B cell (primary cell): ENCODE measurements around the gene ALG1L2. TPM values are rescaled to one million over a fixed set of nuclear protein-coding genes. Genes with fewer than 3 reads are reported as not detected.
"Not testable (repeated sequence)": the region's sequence is repeated elsewhere in the genome, so short reads cannot be mapped to it uniquely, and the experiment has no call there.

Source experiments
- ATAC-seq: fragments of 200-7000 bp; cut with Tn5 transposase; one replicate; pipeline ENCODE4 v1.10.0; 2021; ENCODE audit warnings: low read depth, mild to moderate bottlenecking, moderate number of reproducible peaks, moderate library complexity
- CTCF ChIA-PET: fragments of 350-600 bp; sonication (Branson Sonifier 250); formaldehyde crosslinking; loops from one replicate; lab custom pipeline; 2021; ENCODE audit warnings: antibody characterized with exemption, inconsistent platforms; lab: Charles Lee
- POLR2A ChIA-PET: fragments of 350-600 bp; sonication (Branson Sonifier 250); formaldehyde crosslinking; loops from one replicate; lab custom pipeline; 2021; ENCODE audit warnings: antibody characterized with exemption; lab: Charles Lee
- DNase-seq: peaks from one replicate; pipeline ENCODE4 v3.0.0; 2013
- H2AFZ ChIP-seq: 2 replicates; pipeline ENCODE4 v1.6.1; 2012; ENCODE audit warnings: mild to moderate bottlenecking, low read depth, low read length; ENCODE audit not compliant: insufficient read depth, poor library complexity, severe bottlenecking
- H3K27ac ChIP-seq, 2 donors: 1 replicate in 1 of 2; 2 replicates in 1 of 2; pipeline ENCODE4 v1.5.1; 2012 to 2013; ENCODE audit warnings: low read length in 2 of 2, mild to moderate bottlenecking in 2 of 2, moderate library complexity in 1 of 2
- H3K27me3 ChIP-seq, 4 experiments: fragments of 200-600 bp in 1 of 4; sonication (generic) in 1 of 4; replicated peaks in 1 of 4; 1 replicate in 2 of 4; 2 replicates in 2 of 4; pipeline versions ENCODE4 v1.6.1 to v1.7.0; 2013 to 2016; ENCODE audit warnings: low read length in 3 of 4, mild to moderate bottlenecking in 2 of 4, mixed read lengths in 1 of 4, moderate library complexity in 1 of 4; ENCODE audit not compliant: insufficient read depth in 4 of 4, control insufficient read depth in 3 of 4; ENCODE audit errors: control extremely low read depth in 1 of 4
- H3K36me3 ChIP-seq, 2 experiments: replicated peaks in 1 of 2; 1 replicate in 1 of 2; 2 replicates in 1 of 2; pipeline versions ENCODE4 v1.6.1 to v1.7.1; 2013; ENCODE audit warnings: low read length in 1 of 2; ENCODE audit not compliant: insufficient read depth in 2 of 2, control insufficient read depth in 1 of 2; ENCODE audit errors: control extremely low read depth in 1 of 2, extremely low read depth in 1 of 2
- H3K4me1 ChIP-seq, 2 donors: fragments of 200-600 bp in 1 of 2; sonication (generic) in 1 of 2; 1 replicate in 1 of 2; 2 replicates in 1 of 2; pipeline versions ENCODE4 v1.5.1 to v1.6.1; 2013 to 2017; ENCODE audit warnings: low read length in 2 of 2; ENCODE audit not compliant: control insufficient read depth in 2 of 2, insufficient read depth in 2 of 2
- H3K4me2 ChIP-seq: replicated peaks from 2 replicates; pipeline ENCODE3; 2012; ENCODE audit warnings: mild to moderate bottlenecking, low read depth, low read length; ENCODE audit not compliant: poor library complexity, severe bottlenecking
- H3K4me3 ChIP-seq, 5 experiments: fragments of 200-600 bp in 1 of 5; sonication (generic) in 1 of 5; 1 replicate in 3 of 5; 2 replicates in 2 of 5; pipeline versions ENCODE4 v1.5.1 to v1.7.0; 2011 to 2016; ENCODE audit warnings: low read length in 4 of 5, mild to moderate bottlenecking in 4 of 5, low read depth in 2 of 5, control low read depth in 1 of 5, moderate library complexity in 1 of 5; ENCODE audit not compliant: insufficient read depth in 1 of 5; ENCODE audit errors: control extremely low read depth in 1 of 5, extremely low read depth in 1 of 5
- H3K79me2 ChIP-seq: fragments of 200-600 bp; sonication (generic); one replicate; pipeline ENCODE4 v1.6.0; 2016; ENCODE audit warnings: low read length; ENCODE audit not compliant: control insufficient read depth, insufficient read depth
- H3K9ac ChIP-seq: fragments of 200-600 bp; sonication (generic); 2 replicates; pipeline ENCODE4 v1.6.1; 2017; ENCODE audit warnings: mild to moderate bottlenecking, low read length, moderate library complexity
- H3K9me3 ChIP-seq, 3 donors: one replicate each; pipeline versions ENCODE4 v1.6.1 to v1.7.1; 2013; ENCODE audit warnings: low read length in 2 of 3; ENCODE audit not compliant: control insufficient read depth in 2 of 3, insufficient read depth in 1 of 3; ENCODE audit errors: control extremely low read depth in 1 of 3
- H4K20me1 ChIP-seq: 2 replicates; pipeline ENCODE4 v1.6.0; 2012; ENCODE audit warnings: mild to moderate bottlenecking, low read length; ENCODE audit not compliant: insufficient read depth, control insufficient read depth, poor library complexity, severe bottlenecking
- H3K27ac Mint-ChIP-seq: one replicate; pipeline ENCODE4 v1.8.0; 2021; ENCODE audit warnings: mixed read lengths
- H3K27me3 Mint-ChIP-seq: one replicate; pipeline ENCODE4 v1.8.0; 2021; ENCODE audit warnings: mixed read lengths
- H3K4me1 Mint-ChIP-seq: one replicate; pipeline ENCODE4 v1.8.0; 2021; ENCODE audit warnings: mixed read lengths
- H3K4me3 Mint-ChIP-seq: one replicate; pipeline ENCODE4 v1.8.0; 2021; ENCODE audit warnings: mixed read lengths
- H3K9me3 Mint-ChIP-seq: one replicate; pipeline ENCODE4 v1.8.0; 2022; ENCODE audit warnings: mixed read lengths; ENCODE audit not compliant: insufficient read depth
- WGBS: methylation state at CpG from one replicate; pipeline ENCODE4 v1.1.5; 2013; ENCODE audit warnings: missing lambda C conversion rate; ENCODE audit not compliant: insufficient coverage; 5-methylcytosine and 5-hydroxymethylcytosine counted together
- intact Hi-C: fragments of 100-400 bp; cut with micrococcal nuclease; formaldehyde crosslinking; loops from one replicate; pipeline ENCODE4 v1.10.0; 2022
- polyA plus RNA-seq: library from polyadenylated mRNA; depleted of rRNA; stranded (reverse); fragments of >200 nt; gene quantifications from 2 replicates; pipeline ENCODE4 v1.2.3, GENCODE V29; 2012
- total RNA-seq, 2 donors: library from RNA; stranded (reverse); fragments of 120-200 nt in 1 of 2; gene quantifications; 1 replicate in 1 of 2; 2 replicates in 1 of 2; pipeline versions ENCODE4 v1.2.3 to v1.2.4, GENCODE V29; 2013 to 2022
- TF ChIP-seq, protein P1 (sequence below): fragments of 200-600 bp; IDR thresholded peaks from one replicate; pipeline ENCODE4 v1.8.0; 2022; ENCODE audit warnings: antibody characterized with exemption, mild to moderate bottlenecking

The ALG1L2 gene
- total and polyA plus RNA-seq, 2 donors (not counting 1 experiment from before 2014, with no cell fraction given): 8.8 TPM; not detected in 1

DNA sequence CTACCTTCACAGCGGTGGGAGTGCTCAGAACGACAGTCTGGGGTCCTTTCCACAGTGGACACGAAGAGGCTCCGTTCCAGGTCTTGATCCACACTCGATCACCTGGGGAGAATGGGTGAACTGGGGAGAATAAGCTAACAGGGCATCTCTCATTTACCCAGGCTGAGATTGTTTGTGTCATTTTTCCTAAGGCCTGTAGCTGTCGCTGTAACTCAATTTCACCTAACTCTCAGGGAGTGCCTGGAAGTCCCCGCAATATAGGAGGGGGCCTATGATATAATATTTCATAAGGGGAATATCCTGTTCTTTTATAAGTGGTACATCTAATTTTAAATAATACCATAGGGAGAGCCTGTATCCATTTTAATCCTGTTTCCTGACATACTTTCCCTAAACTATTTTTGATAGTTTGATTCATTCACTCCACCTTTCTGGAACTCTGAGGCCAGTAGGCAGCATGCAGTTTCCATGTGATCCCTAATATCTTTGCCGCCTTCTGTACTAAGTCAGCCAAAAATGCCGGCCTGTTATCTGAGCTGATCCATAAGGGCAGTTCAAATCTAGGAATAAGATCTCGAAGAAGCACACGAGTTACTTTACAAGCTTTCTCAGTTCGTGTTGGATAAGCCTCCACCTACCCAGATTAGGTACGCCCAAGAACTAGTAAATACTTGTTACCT, 62.2 kb downstream of the ALG1L2 start:
- H3K27ac Mint-ChIP-seq, H3K9me3 ChIP-seq, H3K9ac ChIP-seq, H3K4me2 ChIP-seq, H3K4me3 Mint-ChIP-seq, ATAC-seq, H3K9me3 Mint-ChIP-seq, H2AFZ ChIP-seq, H3K27ac ChIP-seq, DNase-seq, H3K79me2 ChIP-seq, POLR2A ChIA-PET, H3K4me1 Mint-ChIP-seq, CTCF ChIA-PET, H3K4me1 ChIP-seq, intact Hi-C loops, H3K36me3 ChIP-seq, H4K20me1 ChIP-seq, H3K4me3 ChIP-seq, H3K27me3 Mint-ChIP-seq, H3K27me3 ChIP-seq: not testable (repeated sequence)
- 84% methylated on average over 7 of the region's 13 CpGs for WGBS
- TF ChIP-seq, protein P1, sequence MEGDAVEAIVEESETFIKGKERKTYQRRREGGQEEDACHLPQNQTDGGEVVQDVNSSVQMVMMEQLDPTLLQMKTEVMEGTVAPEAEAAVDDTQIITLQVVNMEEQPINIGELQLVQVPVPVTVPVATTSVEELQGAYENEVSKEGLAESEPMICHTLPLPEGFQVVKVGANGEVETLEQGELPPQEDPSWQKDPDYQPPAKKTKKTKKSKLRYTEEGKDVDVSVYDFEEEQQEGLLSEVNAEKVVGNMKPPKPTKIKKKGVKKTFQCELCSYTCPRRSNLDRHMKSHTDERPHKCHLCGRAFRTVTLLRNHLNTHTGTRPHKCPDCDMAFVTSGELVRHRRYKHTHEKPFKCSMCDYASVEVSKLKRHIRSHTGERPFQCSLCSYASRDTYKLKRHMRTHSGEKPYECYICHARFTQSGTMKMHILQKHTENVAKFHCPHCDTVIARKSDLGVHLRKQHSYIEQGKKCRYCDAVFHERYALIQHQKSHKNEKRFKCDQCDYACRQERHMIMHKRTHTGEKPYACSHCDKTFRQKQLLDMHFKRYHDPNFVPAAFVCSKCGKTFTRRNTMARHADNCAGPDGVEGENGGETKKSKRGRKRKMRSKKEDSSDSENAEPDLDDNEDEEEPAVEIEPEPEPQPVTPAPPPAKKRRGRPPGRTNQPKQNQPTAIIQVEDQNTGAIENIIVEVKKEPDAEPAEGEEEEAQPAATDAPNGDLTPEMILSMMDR: peak; percentile 25

DNA sequence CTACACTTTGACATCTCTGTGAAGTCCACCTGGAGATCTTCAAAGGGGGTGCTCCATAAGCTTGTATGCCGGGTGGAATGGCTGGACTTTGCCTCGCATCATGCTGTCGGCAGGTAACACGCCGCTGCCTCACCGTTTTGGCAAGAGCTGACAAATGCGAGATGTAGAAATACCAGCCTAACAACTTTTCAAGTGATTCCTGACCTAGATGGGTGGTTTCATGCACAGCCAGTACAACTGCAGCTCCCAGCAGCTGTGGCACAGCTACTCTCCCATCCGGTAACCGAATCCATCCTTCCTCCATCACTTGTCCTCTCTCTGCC, 62.7 kb downstream of the ALG1L2 start:
- H3K4me3 ChIP-seq, intact Hi-C loops, H3K4me1 Mint-ChIP-seq, DNase-seq, H2AFZ ChIP-seq, H3K36me3 ChIP-seq, H3K9me3 Mint-ChIP-seq, H3K27ac Mint-ChIP-seq, H3K4me1 ChIP-seq, POLR2A ChIA-PET, ATAC-seq, H3K4me3 Mint-ChIP-seq, H3K79me2 ChIP-seq, H4K20me1 ChIP-seq, CTCF ChIA-PET, H3K27ac ChIP-seq, H3K27me3 ChIP-seq, H3K9ac ChIP-seq, H3K9me3 ChIP-seq, H3K4me2 ChIP-seq, H3K27me3 Mint-ChIP-seq: not testable (repeated sequence)
- WGBS: 96% methylated on average over 7 of the region's 9 CpGs

DNA sequence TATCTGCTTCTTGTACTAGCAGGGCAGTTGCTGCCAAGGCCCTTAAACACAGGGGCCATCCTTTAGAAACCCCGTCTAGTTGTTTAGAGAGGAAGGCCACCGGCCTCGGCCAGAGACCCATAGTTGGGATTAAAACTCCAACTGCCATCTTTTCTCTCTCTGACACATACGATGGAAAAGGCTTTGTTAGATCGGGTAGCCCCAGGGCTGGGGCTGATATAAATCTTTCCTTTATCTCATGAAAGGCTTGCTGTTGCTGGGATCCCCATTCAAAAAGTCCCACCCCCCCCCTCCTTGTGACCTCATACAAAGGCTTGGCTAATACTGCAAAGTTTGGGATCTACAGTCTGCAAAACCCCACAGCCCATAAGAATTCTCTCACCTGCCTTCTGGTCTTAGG, 63.8 kb downstream of the ALG1L2 start:
- no CpG with 5 or more reads among the region's 5 CpGs for WGBS
- H3K4me2 ChIP-seq: not testable (repeated sequence)

More for the DNA sequence above, 63.8 kb downstream of the ALG1L2 start:
- H3K4me1 ChIP-seq, H3K4me1 Mint-ChIP-seq, H3K36me3 ChIP-seq, H3K79me2 ChIP-seq, H2AFZ ChIP-seq, intact Hi-C loops, H3K27ac ChIP-seq, H3K9me3 ChIP-seq, H4K20me1 ChIP-seq, H3K9ac ChIP-seq, ATAC-seq, H3K4me3 Mint-ChIP-seq, H3K27me3 ChIP-seq, H3K4me3 ChIP-seq, CTCF ChIA-PET, POLR2A ChIA-PET, H3K27me3 Mint-ChIP-seq, DNase-seq, H3K27ac Mint-ChIP-seq, H3K9me3 Mint-ChIP-seq: not testable (repeated sequence)
